Measurements from ENCODE around the gene TCF7L2.

The TCF7L2 gene

GRCh38 chr10:112949875-112950507 lies at the start of gene TCF7L2:
TCF7L2 (plus strand) TSS chr10:112950247; CDS start chr10:112950757, 510 bp downstream.
- no peak for DNase-seq (ENCODE audit: low read depth in 2 of 2)

DNA sequence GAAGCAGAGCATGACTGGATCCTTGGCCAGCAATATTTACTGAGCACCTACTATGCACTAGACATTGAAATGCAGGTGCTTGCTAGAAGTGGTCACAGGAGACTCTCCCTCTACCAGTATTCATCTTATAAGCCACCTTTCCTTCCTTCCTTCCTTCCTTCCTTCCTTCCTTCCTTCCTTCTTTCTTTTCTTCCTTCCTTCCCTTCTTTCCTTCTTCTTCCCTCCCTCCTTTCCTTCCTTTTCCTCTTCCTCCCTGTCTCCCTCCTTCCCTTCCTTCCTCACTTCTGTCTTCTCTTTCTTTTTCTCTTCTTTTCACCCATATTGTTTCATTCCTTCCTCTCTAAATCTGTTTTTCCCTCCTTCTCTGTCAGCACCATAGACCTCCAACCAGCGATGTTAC lies 47.3 kb upstream of the TCF7L2 start:
- DNase-seq (ENCODE audit: low read depth in 2 of 2), result no peak

DNA sequence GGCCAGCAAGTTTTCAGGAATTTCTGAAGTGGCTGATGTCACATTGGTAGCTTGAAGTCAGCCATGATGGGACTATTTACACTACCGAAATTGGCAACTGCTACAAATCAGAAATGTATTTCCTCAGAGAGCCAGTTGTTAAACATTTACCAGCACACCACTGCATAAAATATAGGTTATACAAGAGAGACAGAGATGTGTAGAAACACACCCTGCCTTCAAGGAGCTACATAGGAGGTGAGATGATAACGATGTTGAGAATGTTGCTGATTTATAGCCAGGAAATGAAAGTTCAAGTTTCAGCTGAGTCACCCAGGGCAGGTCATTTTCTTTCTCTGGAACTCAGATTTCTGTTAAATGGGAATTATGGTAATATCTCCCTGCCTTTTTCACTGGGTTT lies 46.0 kb upstream of the TCF7L2 start:
- no peak for DNase-seq (ENCODE audit: low read depth in 2 of 2)

DNA sequence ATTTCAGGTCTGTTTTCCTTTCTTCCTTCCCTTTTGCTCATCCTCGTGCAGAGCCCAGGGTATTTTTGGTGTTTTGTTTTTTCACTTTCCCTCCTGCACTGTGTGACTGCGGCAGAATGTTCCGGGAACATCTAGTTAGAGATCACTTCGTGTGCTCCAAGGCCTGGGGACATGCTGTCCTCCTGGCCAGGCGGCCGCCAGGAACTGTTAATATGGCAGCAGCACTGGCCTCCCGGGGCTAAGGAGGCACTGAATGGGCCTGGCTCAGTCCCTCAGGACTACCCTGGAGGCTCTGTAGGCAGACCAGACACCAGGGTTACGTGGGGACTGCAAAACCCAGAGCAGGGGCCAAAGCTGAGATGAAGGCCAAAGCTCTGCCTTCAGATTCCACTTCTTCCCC lies 43.1 kb upstream of the TCF7L2 start:
- DNase-seq (ENCODE audit: low read depth in 2 of 2), result no peak

- DNase-seq (ENCODE audit: low read depth in 2 of 2), result no peak
Observed at GRCh38 chr10:112907893-112908292, 42.2 kb upstream of the TCF7L2 start.

DNA sequence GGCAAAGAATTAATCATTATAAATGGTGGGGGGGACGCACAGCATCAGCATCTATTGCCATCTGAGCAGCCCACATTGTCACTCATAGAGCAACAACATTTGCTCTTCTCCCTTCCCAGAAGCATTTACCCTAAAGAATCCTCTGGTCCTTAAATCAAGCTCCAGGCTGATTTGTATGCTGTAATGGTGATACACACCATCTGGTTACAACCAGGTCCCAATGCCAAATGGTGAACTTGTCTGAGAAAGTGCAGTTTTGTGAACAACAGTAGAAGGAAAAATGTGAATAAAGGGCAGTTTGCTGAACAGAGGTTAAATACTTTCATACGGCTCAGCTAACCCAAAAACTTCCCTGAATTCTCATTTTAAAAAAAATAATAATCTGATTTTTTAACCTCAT lies 38.8 kb upstream of the TCF7L2 start:
- DNase-seq (ENCODE audit: low read depth in 2 of 2), result no peak

GRCh38 chr10:112912410-112912928 lies 37.6 kb upstream of the TCF7L2 start:
- DNase-seq (ENCODE audit: low read depth in 2 of 2), result no peak

- no peak for DNase-seq (ENCODE audit: low read depth in 2 of 2)
Observed at GRCh38 chr10:112913255-112913654, 36.8 kb upstream of the TCF7L2 start.

DNA sequence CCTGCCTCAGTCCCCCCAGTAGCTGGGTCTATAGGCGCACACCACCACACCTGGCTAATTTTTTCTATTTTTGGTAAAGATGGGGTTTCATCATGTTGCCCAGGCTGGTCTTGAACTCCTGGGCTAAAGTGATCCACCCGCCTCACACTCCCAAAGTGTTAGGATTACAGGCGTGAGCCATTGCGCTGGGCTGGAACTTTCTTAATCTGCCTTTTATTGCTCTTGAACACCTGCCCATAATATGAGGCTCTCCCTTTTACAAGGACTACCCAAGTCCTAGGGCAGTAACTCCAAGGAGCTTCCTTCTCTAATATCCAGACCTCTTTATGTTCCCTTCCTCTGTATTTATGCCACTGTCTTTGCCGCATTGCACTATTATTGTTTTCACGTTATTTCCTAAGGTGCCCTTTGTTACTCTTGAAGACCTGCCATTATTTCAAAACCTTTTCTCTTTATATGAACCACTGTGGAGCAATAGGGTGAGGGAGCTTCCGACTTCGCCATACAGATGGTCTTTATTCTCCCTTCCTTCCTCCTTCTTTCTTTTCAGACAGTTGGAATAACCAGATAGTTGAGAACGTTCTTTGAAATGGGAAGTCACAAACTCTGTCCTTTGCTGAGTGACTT lies 36.3 kb upstream of the TCF7L2 start:
- DNase-seq (ENCODE audit: low read depth in 2 of 2), result no peak

DNA sequence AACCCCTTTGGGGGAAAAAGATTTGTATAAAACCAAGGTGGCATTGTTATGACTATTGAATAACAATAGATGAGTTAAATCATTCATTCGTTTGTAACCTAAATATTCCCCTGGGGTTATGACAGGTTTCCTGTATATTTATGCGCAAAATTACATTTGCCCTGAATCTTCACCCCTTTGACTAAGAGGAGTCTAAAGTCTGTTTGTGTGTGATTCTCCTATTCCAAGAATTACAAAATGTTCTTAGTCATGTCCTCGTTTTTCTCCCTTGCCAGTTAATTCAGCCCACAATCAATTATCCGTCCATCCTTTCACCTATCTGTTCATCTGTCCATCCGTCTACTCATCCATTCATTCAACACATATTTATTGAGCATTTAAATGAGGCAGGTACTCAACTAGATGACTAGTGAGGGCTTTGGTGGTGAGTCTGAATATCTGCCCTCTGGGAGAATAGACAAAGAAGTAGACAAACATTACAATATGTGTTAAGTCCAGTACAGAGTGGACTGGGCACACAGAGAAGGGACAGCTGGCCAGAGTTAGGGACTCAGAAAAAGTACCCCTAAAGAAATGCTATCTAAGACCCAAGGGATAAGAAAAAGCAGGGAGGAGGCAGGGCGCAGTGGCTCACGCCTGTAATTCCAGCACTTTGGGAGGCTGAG lies 35.6 kb upstream of the TCF7L2 start:
- DNase-seq (ENCODE audit: low read depth in 2 of 2), result no peak

DNA sequence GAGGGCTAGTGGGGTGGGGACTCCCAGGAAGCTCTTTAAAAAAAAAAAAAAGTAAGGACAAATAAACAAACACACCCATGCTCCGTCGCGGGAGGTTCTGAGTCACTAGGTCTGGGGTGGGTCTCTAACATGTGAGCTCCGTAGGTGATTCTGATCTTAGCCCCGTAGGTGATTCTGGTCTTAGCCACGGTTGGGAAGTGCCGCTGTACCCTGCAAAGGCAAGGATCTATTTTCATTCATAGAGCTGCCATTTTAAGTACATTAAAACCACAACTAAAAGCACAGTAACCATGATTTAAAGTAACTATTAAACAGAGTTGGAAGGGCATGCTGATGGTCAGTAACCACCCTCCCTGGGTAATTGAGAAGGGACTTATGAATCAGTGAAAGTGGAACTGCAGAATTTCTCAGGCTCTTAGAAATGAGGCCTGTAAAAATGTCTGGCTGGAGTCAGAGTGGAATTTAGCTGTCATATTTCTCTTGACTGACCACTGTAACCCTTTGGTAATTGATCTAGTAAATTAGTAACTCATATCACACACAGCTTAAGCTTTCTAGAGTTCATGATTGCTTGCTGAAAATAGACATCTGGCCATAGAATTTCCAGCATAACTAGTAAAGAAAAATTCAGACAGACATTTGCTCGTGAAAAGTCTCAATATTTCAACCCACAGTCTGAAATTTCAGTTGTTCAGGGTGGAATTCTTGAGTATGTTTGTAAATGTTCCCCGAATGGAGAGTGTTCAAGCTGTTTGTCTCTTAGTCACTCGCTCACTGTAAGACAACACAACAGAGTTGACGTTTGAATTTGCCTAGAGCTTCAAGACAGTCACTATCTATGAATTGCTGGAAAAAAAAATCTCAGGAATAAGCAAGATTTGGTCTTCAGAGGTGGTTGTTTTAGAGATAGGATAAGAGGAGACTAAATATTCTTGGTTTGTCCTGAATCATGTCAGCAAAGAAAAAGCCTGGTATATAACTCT lies 34.2 kb upstream of the TCF7L2 start:
- DNase-seq (ENCODE audit: low read depth in 2 of 2), result no peak

- DNase-seq (ENCODE audit: low read depth in 2 of 2), result no peak
Observed at GRCh38 chr10:112917681-112918080, 32.4 kb upstream of the TCF7L2 start.

GRCh38 chr10:112918771-112919170 lies 31.3 kb upstream of the TCF7L2 start:
- no peak for DNase-seq (ENCODE audit: low read depth in 2 of 2)

DNA sequence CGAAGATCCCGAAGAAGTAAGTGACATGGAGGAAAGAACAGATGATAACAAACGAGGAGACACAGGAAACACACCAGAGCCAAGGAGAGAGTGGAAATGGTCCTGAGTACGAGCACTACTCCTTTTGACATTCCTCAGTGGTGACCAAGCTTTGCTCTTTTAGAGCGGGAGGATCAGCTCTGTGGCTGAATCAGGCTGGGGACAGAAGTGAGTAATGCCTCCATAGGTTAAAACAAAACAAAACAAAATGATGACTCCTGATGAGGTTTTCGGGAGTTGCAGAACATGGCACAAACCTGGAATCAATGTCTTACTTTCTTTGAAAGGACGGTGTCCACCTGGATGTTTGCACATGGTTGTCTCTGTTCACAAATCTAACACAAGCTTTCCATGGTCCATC lies 30.3 kb upstream of the TCF7L2 start:
- DNase-seq (ENCODE audit: low read depth in 2 of 2), result no peak

- no peak for DNase-seq (ENCODE audit: low read depth in 2 of 2)
Observed at GRCh38 chr10:112926906-112927688, 22.9 kb upstream of the TCF7L2 start.

DNA sequence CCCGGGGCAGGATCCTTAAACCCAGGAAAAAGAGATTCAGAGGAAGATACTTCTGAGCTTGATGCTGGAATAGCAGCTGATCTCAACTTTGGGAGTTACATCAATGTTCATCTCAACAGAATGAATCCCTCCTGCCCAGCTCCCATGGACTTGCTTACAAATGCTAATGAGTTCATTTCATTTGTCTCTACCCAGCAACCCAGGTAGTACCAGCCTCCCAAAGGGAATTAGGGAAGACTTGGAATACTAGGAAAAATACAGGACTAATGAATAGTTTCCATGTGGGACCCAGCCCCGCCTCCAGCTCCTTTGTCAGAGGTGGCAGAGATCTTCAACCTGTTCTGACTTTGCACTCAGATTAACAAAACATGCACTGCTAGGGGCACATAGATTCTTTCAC lies 22.1 kb upstream of the TCF7L2 start:
- DNase-seq (ENCODE audit: low read depth in 2 of 2), result no peak

- no peak for DNase-seq (ENCODE audit: low read depth in 2 of 2)
Observed at GRCh38 chr10:112932658-112933057, 17.4 kb upstream of the TCF7L2 start.

DNA sequence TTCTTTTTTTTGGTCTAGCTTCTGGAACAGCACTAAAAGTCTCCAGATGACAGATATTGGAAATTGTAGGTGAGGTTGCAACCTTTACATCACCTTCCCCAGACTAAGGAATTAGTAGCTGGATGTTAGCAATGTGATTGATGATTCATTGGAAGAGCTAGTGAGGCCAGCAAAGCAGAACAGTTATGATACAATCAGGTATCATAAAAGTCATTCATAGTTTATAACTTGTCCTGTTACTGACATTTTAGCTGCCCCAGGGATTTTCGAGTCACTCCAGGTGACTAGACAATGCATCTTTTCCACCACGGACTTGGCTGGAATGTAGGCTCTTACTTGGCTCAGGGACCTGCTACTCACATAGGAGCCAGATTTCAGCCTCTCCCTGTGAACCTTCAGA lies 15.9 kb upstream of the TCF7L2 start:
- DNase-seq (ENCODE audit: low read depth in 2 of 2), result no peak

- no peak for DNase-seq (ENCODE audit: low read depth in 2 of 2)
Observed at GRCh38 chr10:112938808-112939482, 11.1 kb upstream of the TCF7L2 start.

GRCh38 chr10:112945811-112946210 lies 4.2 kb upstream of the TCF7L2 start:
- DNase-seq (ENCODE audit: low read depth in 2 of 2), result no peak

Measured in stimulated activated CD4-positive, alpha-beta T cell treated with anti-CD3 and anti-CD28 coated beads, Interleukin-15, amount 100 ng/mL, for 48 hours (primary cell).